Neural progenitor cell (in vitro differentiated cells): Measurements from ENCODE around the gene TFCP2L1. TPM values are rescaled to one million over a fixed set of nuclear protein-coding genes. Genes with fewer than 3 reads are reported as not detected.

Experiments used
- DNase-seq: peaks from one replicate; pipeline ENCODE4 v3.0.0-alpha.2; 2016; ENCODE audit warnings: low spot score
- H2AFZ ChIP-seq: fragments of 200-600 bp; sonication (generic); replicated peaks from 2 replicates; pipeline ENCODE4 v1.6.1; 2016; ENCODE audit warnings: antibody characterized with exemption
- H3F3A ChIP-seq: fragments of 200-600 bp; sonication (generic); 2 replicates; pipeline ENCODE4 v1.6.1; 2016; ENCODE audit warnings: antibody characterized with exemption, low read depth
- H3K27ac ChIP-seq: fragments of 200-600 bp; sonication (generic); 2 replicates; pipeline ENCODE4 v1.5.1; 2016; ENCODE audit warnings: mild to moderate bottlenecking
- H3K27me3 ChIP-seq: fragments of 200-600 bp; sonication (generic); 2 replicates; pipeline ENCODE4 v1.6.1; 2016; ENCODE audit warnings: mild to moderate bottlenecking, moderate library complexity
- H3K36me3 ChIP-seq: fragments of 200-600 bp; sonication (generic); 2 replicates; pipeline ENCODE4 v1.5.1; 2016
- H3K4me1 ChIP-seq: fragments of 200-600 bp; sonication (generic); 2 replicates; pipeline ENCODE4 v1.6.1; 2016; ENCODE audit warnings: mixed run types
- H3K4me2 ChIP-seq: fragments of 200-600 bp; sonication (generic); 2 replicates; pipeline ENCODE4 v1.6.1; 2016
- H3K4me3 ChIP-seq: fragments of 200-600 bp; sonication (generic); 2 replicates; pipeline ENCODE4 v1.5.1; 2016
- H3K79me2 ChIP-seq: fragments of 200-600 bp; sonication (generic); 2 replicates; pipeline ENCODE4 v1.6.1; 2016; ENCODE audit warnings: low read depth
- H3K9ac ChIP-seq: fragments of 200-600 bp; sonication (generic); 2 replicates; pipeline ENCODE4 v1.6.1; 2016
- H3K9me3 ChIP-seq: fragments of 200-600 bp; sonication (generic); 2 replicates; pipeline ENCODE4 v1.5.1; 2016; ENCODE audit warnings: low read depth
- H4K20me1 ChIP-seq: fragments of 200-600 bp; sonication (generic); 2 replicates; pipeline ENCODE4 v1.6.1; 2016; ENCODE audit warnings: low read depth
- H3K27ac Mint-ChIP-seq: 3 replicates; pipeline ENCODE4 v1.8.0; 2021; ENCODE audit warnings: mixed read lengths
- H3K27me3 Mint-ChIP-seq: 2 replicates; pipeline ENCODE4 v1.8.0; 2022; ENCODE audit warnings: low read depth, mild to moderate bottlenecking, inconsistent platforms, moderate library complexity, mixed read lengths; ENCODE audit not compliant: insufficient read depth
- H3K36me3 Mint-ChIP-seq: 3 replicates; pipeline ENCODE4 v1.8.0; 2021; ENCODE audit warnings: mixed read lengths
- H3K4me1 Mint-ChIP-seq: 3 replicates; pipeline ENCODE4 v1.8.0; 2021; ENCODE audit warnings: mixed read lengths
- H3K4me3 Mint-ChIP-seq: 3 replicates; pipeline ENCODE4 v1.8.0; 2021; ENCODE audit warnings: mild to moderate bottlenecking, moderate library complexity, mixed read lengths
- H3K9me3 Mint-ChIP-seq: 3 replicates; pipeline ENCODE4 v1.8.0; 2020; ENCODE audit warnings: mixed read lengths
- EZH2 ChIP-seq: fragments of 200-600 bp; sonication (generic); IDR thresholded peaks from 2 replicates; pipeline ENCODE4 v1.6.1; 2017; ENCODE audit warnings: antibody characterized with exemption, mild to moderate bottlenecking, moderate library complexity
- EZH2phosphoT487 ChIP-seq: fragments of 200-600 bp; sonication (generic); IDR thresholded peaks from 2 replicates; pipeline ENCODE4 v1.6.1; 2017; ENCODE audit warnings: antibody characterized with exemption
- total RNA-seq: library from RNA; depleted of rRNA; stranded (reverse); fragments of >200 nt; gene quantifications from 2 replicates; pipeline ENCODE4 v1.2.3, GENCODE V29; 2015; ENCODE audit warnings: low replicate concordance
- TF ChIP-seq, protein P1 (sequence below): fragments of 200-600 bp; sonication (generic); IDR thresholded peaks from 2 replicates; pipeline ENCODE4 v1.5.1; 2017; ENCODE audit warnings: antibody characterized with exemption, mild to moderate bottlenecking

The TFCP2L1 gene
- total RNA-seq, 1 donor from 2014 or later: 0.04 TPM

- H3K4me1 ChIP-seq: no peaks in the 10 kb centered on the region
- no peak overlapping the region for H2AFZ ChIP-seq
- no peak overlapping the region for H3K27ac Mint-ChIP-seq
- no peak for DNase-seq
- no peak overlapping the region for H3K9ac ChIP-seq
- no peaks in the 10 kb centered on the region for H3K9me3 ChIP-seq
- no peak overlapping the region for H3K27ac ChIP-seq
- H3K4me3 Mint-ChIP-seq: no peak overlapping the region
- peaks cover 9% of the 10 kb centered on the region for H3K27me3 Mint-ChIP-seq
- H3K36me3 ChIP-seq: no peaks in the 10 kb centered on the region
- H4K20me1 ChIP-seq: no peaks in the 10 kb centered on the region
- H3K27me3 ChIP-seq: no peaks in the 10 kb centered on the region
- peaks cover 24% of the 10 kb centered on the region for H3K4me1 Mint-ChIP-seq
- H3F3A ChIP-seq: no peaks in the 10 kb centered on the region
- no peaks in the 10 kb centered on the region for H3K79me2 ChIP-seq
- TF ChIP-seq EZH2phosphoT487: no peak
- no peak for TF ChIP-seq EZH2
- TF ChIP-seq, protein P1, sequence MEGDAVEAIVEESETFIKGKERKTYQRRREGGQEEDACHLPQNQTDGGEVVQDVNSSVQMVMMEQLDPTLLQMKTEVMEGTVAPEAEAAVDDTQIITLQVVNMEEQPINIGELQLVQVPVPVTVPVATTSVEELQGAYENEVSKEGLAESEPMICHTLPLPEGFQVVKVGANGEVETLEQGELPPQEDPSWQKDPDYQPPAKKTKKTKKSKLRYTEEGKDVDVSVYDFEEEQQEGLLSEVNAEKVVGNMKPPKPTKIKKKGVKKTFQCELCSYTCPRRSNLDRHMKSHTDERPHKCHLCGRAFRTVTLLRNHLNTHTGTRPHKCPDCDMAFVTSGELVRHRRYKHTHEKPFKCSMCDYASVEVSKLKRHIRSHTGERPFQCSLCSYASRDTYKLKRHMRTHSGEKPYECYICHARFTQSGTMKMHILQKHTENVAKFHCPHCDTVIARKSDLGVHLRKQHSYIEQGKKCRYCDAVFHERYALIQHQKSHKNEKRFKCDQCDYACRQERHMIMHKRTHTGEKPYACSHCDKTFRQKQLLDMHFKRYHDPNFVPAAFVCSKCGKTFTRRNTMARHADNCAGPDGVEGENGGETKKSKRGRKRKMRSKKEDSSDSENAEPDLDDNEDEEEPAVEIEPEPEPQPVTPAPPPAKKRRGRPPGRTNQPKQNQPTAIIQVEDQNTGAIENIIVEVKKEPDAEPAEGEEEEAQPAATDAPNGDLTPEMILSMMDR: no peak
- no peak overlapping the region for H3K4me2 ChIP-seq
- H3K9me3 Mint-ChIP-seq: no peaks in the 10 kb centered on the region
- H3K36me3 Mint-ChIP-seq: no peaks in the 10 kb centered on the region
- H3K4me3 ChIP-seq: no peak overlapping the region
Measured at GRCh38 chr2:121239471-121239870, 45.5 kb downstream of the TFCP2L1 start.

GRCh38 chr2:121238828-121239227 is 46.2 kb downstream of the TFCP2L1 start:
- DNase-seq: no peak
- Histone ChIP-seq H3K4me1 (no peaks in the 10 kb centered on the region), H2AFZ (no peak overlapping the region), H3K4me2 (no peak overlapping the region), H3K27me3 (no peaks in the 10 kb centered on the region), H3K9me3 (no peaks in the 10 kb centered on the region), H3K36me3 (no peaks in the 10 kb centered on the region), H3K79me2 (no peaks in the 10 kb centered on the region), H3K4me3 (no peak overlapping the region), H3F3A (no peaks in the 10 kb centered on the region), H3K9ac (no peak overlapping the region), H3K27ac (no peak overlapping the region), H4K20me1 (no peaks in the 10 kb centered on the region)
- H3K36me3 Mint-ChIP-seq: no peaks in the 10 kb centered on the region
- H3K4me1 Mint-ChIP-seq: peaks cover 29% of the 10 kb centered on the region
- no peak overlapping the region for H3K4me3 Mint-ChIP-seq
- TF ChIP-seq EZH2 (no peak), EZH2phosphoT487 (no peak)
- TF ChIP-seq, protein P1: no peak
- H3K27me3 Mint-ChIP-seq: peaks cover 9% of the 10 kb centered on the region
- no peaks in the 10 kb centered on the region for H3K9me3 Mint-ChIP-seq
- no peak overlapping the region for H3K27ac Mint-ChIP-seq

DNA sequence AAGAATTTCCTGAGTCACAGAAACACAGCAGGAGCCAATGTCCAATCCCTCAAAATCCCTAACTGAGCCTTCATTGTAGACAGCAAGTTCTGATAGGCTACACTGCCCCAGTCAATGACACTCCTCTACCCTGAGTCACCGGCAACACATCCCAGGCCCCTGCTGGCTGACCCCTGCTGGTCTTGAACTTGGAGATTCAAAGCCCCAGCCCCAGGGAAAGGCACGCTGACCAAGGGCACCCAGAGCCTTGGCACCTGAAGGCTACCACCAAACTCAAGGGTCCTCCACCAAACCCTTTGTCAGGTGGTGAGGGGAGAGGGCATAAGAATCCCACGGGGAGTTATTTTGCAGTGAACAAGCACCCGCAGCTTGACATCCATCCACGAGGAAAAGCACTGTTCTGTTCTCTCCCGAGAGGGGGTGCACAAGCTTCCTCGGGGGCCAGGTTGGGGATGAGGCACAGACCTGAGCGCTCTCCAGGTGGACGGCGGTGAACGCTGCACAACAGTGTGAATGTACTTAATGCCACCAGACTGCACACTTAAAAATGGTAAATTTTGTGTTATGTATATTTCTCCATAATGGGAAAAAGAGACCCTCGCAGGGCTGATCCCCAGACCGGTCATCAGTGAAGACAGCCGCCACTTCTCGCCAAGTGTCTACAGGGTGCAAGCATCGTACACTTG is 46.9 kb downstream of the TFCP2L1 start:
- no peaks in the 10 kb centered on the region for H3K36me3 Mint-ChIP-seq
- no peaks in the 10 kb centered on the region for H3K4me1 ChIP-seq
- no peak overlapping the region for H3K27ac ChIP-seq
- no peak overlapping the region for H3K27ac Mint-ChIP-seq
- no peaks in the 10 kb centered on the region for H3F3A ChIP-seq
- H3K4me3 ChIP-seq: no peak overlapping the region
- no peak overlapping the region for H3K4me3 Mint-ChIP-seq
- H3K9me3 Mint-ChIP-seq: no peaks in the 10 kb centered on the region
- H2AFZ ChIP-seq: no peak overlapping the region
- peaks cover 11% of the 10 kb centered on the region for H3K27me3 Mint-ChIP-seq
- no peak for DNase-seq
- no peaks in the 10 kb centered on the region for H3K9me3 ChIP-seq
- no peaks in the 10 kb centered on the region for H3K79me2 ChIP-seq
- H3K9ac ChIP-seq: no peak overlapping the region
- no peaks in the 10 kb centered on the region for H4K20me1 ChIP-seq
- no peaks in the 10 kb centered on the region for H3K36me3 ChIP-seq
- TF ChIP-seq, protein P1: no peak
- TF ChIP-seq EZH2 (no peak), EZH2phosphoT487 (no peak)
- H3K4me1 Mint-ChIP-seq: peaks cover 29% of the 10 kb centered on the region
- no peaks in the 10 kb centered on the region for H3K27me3 ChIP-seq
- H3K4me2 ChIP-seq: no peak overlapping the region
